ENCODE measurements around the gene VPS13C. TPM values are rescaled to one million over a fixed set of nuclear protein-coding genes. Genes with fewer than 3 reads are reported as not detected.

VPS13C gene
- total RNA-seq, 2 experiments from 2014 or later: 69.7 to 73.2 TPM

- no peaks in the 10 kb centered on the region for H3K9me3 Mint-ChIP-seq
- peak overlapping the region; percentile 43 for H3K4me3 ChIP-seq (ENCODE audit: low read length)
- DNase-seq (peak in 3 of 14 experiments; percentile 60 to 86 (median 61)), ATAC-seq (ENCODE audit: poor library complexity) (peak; percentile 90)
- H3K27ac Mint-ChIP-seq: no peak overlapping the region
- no peaks in the 10 kb centered on the region for H3K27me3 ChIP-seq (ENCODE audit: control insufficient read depth in 1 of 2, insufficient read depth in 2 of 2, low read length in 2 of 2)
- no peak for TF ChIP-seq CTCF (IDR thresholded peaks at IDR 0.05)
- no peaks in the 10 kb centered on the region for H3K27me3 Mint-ChIP-seq
- H3K4me3 Mint-ChIP-seq: no peak overlapping the region
- H3K27ac ChIP-seq (ENCODE audit: low read depth in 1 of 2, low read length in 2 of 2): peak overlapping the region; percentile 37 to 48
- H3K36me3 Mint-ChIP-seq (ENCODE audit: low read depth): peaks cover 36% of the 10 kb centered on the region
- intact Hi-C loops (cut with DNase I, micrococcal nuclease): no loop called here
- peaks cover 5% of the 10 kb centered on the region for H3K4me1 ChIP-seq (ENCODE audit: insufficient read depth, low read length)
- ChIA-PET CTCF (interaction anchor here (0.6 to 1.3 kb wide), 3 partner anchors 22 to 46 kb away, joined by 3 read pairs; no protein-coding TSS in a partner anchor), POLR2A (interaction anchor here (0.6 kb wide), 1 partner anchor 11 kb away, joined by 3 read pairs; no protein-coding TSS in a partner anchor)
- peaks cover 11% of the 10 kb centered on the region for H3K36me3 ChIP-seq (ENCODE audit: insufficient read depth, low read length)
- no peaks in the 10 kb centered on the region for H3K9me3 ChIP-seq (ENCODE audit: control insufficient read depth in 1 of 2, insufficient read depth in 1 of 2, low read length in 2 of 2)
- no peaks in the 10 kb centered on the region for H3K4me1 Mint-ChIP-seq (ENCODE audit: low read depth)
Measured at GRCh38 chr15:61857169-61857829, 202.9 kb downstream of the VPS13C start.

GRCh38 chr15:61856295-61856694, 204.0 kb downstream of the VPS13C start:
- no peaks in the 10 kb centered on the region for H3K27me3 Mint-ChIP-seq
- ATAC-seq (ENCODE audit: poor library complexity) (no peak), DNase-seq (peak in 2 of 14 experiments; percentile 10 to 23)
- ChIA-PET CTCF (interaction anchor here (0.6 to 1.3 kb wide), 3 partner anchors 21 to 47 kb away, joined by 3 read pairs; no protein-coding TSS in a partner anchor), POLR2A (no interaction called here)
- H3K27ac Mint-ChIP-seq: no peak overlapping the region
- H3K4me1 ChIP-seq (ENCODE audit: insufficient read depth, low read length): peaks cover 5% of the 10 kb centered on the region
- H3K36me3 Mint-ChIP-seq (ENCODE audit: low read depth): peaks cover 46% of the 10 kb centered on the region
- intact Hi-C loops (cut with DNase I, micrococcal nuclease): no loop called here
- no peaks in the 10 kb centered on the region for H3K9me3 ChIP-seq (ENCODE audit: control insufficient read depth in 1 of 2, insufficient read depth in 1 of 2, low read length in 2 of 2)
- H3K27me3 ChIP-seq (ENCODE audit: control insufficient read depth in 1 of 2, insufficient read depth in 2 of 2, low read length in 2 of 2): no peaks in the 10 kb centered on the region
- no peak overlapping the region for H3K4me3 Mint-ChIP-seq
- no peak overlapping the region for H3K27ac ChIP-seq (ENCODE audit: low read depth in 1 of 2, low read length in 2 of 2)
- no peak overlapping the region for H3K4me3 ChIP-seq (ENCODE audit: low read length)
- no peak for TF ChIP-seq CTCF (IDR thresholded peaks at IDR 0.05)
- H3K9me3 Mint-ChIP-seq: no peaks in the 10 kb centered on the region
- no peaks in the 10 kb centered on the region for H3K4me1 Mint-ChIP-seq (ENCODE audit: low read depth)
- H3K36me3 ChIP-seq (ENCODE audit: insufficient read depth, low read length): peaks cover 11% of the 10 kb centered on the region

- Histone ChIP-seq H3K27ac (ENCODE audit: low read depth in 1 of 2, low read length in 2 of 2) (no peak overlapping the region), H3K36me3 (ENCODE audit: insufficient read depth, low read length) (peaks cover 11% of the 10 kb centered on the region), H3K9me3 (ENCODE audit: control insufficient read depth in 1 of 2, insufficient read depth in 1 of 2, low read length in 2 of 2) (no peaks in the 10 kb centered on the region), H3K4me3 (ENCODE audit: low read length) (no peak overlapping the region), H3K27me3 (ENCODE audit: control insufficient read depth in 1 of 2, insufficient read depth in 2 of 2, low read length in 2 of 2) (no peaks in the 10 kb centered on the region), H3K4me1 (ENCODE audit: insufficient read depth, low read length) (peaks cover 5% of the 10 kb centered on the region)
- Mint-ChIP-seq H3K9me3 (no peaks in the 10 kb centered on the region), H3K36me3 (ENCODE audit: low read depth) (peaks cover 42% of the 10 kb centered on the region), H3K27ac (no peak overlapping the region), H3K27me3 (no peaks in the 10 kb centered on the region), H3K4me3 (no peak overlapping the region), H3K4me1 (ENCODE audit: low read depth) (no peaks in the 10 kb centered on the region)
- DNase-seq (no peak), ATAC-seq (ENCODE audit: poor library complexity) (no peak)
- intact Hi-C loops (cut with DNase I, micrococcal nuclease): no loop called here
- TF ChIP-seq CTCF (IDR thresholded peaks at IDR 0.05): no peak
- CTCF ChIA-PET: no interaction called here
- POLR2A ChIA-PET: no interaction called here
Measured at GRCh38 chr15:61853195-61853594, 207.1 kb downstream of the VPS13C start.

Data from CD4-positive, alpha-beta T cell (primary cell).